Activated naive CD4-positive, alpha-beta T cell treated with anti-CD3 and anti-CD28 coated beads, Interleukin-2, amount 50 U/mL, for 72 hours (primary cell): ENCODE data around the gene IL13. TPM values are rescaled to one million over a fixed set of nuclear protein-coding genes. Genes with fewer than 3 reads are reported as not detected.
"Not testable (repeated sequence)": the region's sequence is repeated elsewhere in the genome, so short reads cannot be mapped to it uniquely, and the experiment has no call there.

Experiments
- ATAC-seq, 2 donors: fragments of 150-1000 bp; cut with Tn5 transposase; 2 replicates each; pipeline ENCODE4 v1.10.0; 2021; ENCODE audit warnings: mild to moderate bottlenecking in 2 of 2, moderate library complexity in 2 of 2
- DNase-seq, 2 donors: peaks; one replicate each; pipeline ENCODE4 v3.0.0; 2021 to 2022; ENCODE audit warnings: low spot score in 2 of 2
- H3K27ac Mint-ChIP-seq, 2 donors: one replicate each; pipeline ENCODE4 v1.8.0; 2022; ENCODE audit warnings: mild to moderate bottlenecking in 2 of 2, mixed read lengths in 2 of 2
- H3K36me3 Mint-ChIP-seq, 2 donors: one replicate each; pipeline ENCODE4 v1.8.0; 2022; ENCODE audit warnings: mixed read lengths in 2 of 2
- H3K9me3 Mint-ChIP-seq, 2 donors: one replicate each; pipeline ENCODE4 v1.8.0; 2022; ENCODE audit warnings: mixed read lengths in 2 of 2
- total RNA-seq, 2 donors: library from RNA; stranded (reverse); gene quantifications; one replicate each; pipeline ENCODE4 v1.2.3, GENCODE V29; 2022

IL13 gene
- total RNA-seq, 2 donors from 2014 or later, result 0.72 to 0.98 TPM

- Mint-ChIP-seq H3K9me3 (no peaks in the 10 kb centered on the region), H3K27ac (no peak overlapping the region), H3K36me3 (peaks cover 4 to 6% of the 10 kb centered on the region in 2 donors)
- DNase-seq (no peak), ATAC-seq (no peak)
Observed at GRCh38 chr5:132690156-132690555, 32.2 kb downstream of the IL13 start.

GRCh38 chr5:132691755-132692631 is 34.0 kb downstream of the IL13 start:
- H3K36me3 Mint-ChIP-seq, H3K27ac Mint-ChIP-seq, H3K9me3 Mint-ChIP-seq, ATAC-seq, DNase-seq: not testable (repeated sequence)

GRCh38 chr5:132692632-132692967 is 34.6 kb downstream of the IL13 start:
- ATAC-seq, result no peak
- no peak for DNase-seq
- Mint-ChIP-seq H3K9me3 (no peaks in the 10 kb centered on the region), H3K36me3 (peaks cover 4 to 6% of the 10 kb centered on the region in 2 donors), H3K27ac (no peak overlapping the region)

- DNase-seq (no peak), ATAC-seq (no peak)
- peaks cover 14 to 17% of the 10 kb centered on the region in 2 donors for H3K36me3 Mint-ChIP-seq
- H3K27ac Mint-ChIP-seq, result no peak overlapping the region
- no peaks in the 10 kb centered on the region for H3K9me3 Mint-ChIP-seq
Observed at GRCh38 chr5:132695956-132696355, 38.0 kb downstream of the IL13 start.

GRCh38 chr5:132704875-132705274 is 46.9 kb downstream of the IL13 start:
- Mint-ChIP-seq H3K9me3 (no peaks in the 10 kb centered on the region), H3K36me3 (peaks cover 3 to 10% of the 10 kb centered on the region in 2 donors), H3K27ac (no peak overlapping the region)
- ATAC-seq (no peak), DNase-seq (no peak)

- DNase-seq (no peak), ATAC-seq (no peak)
- peaks cover 0 to under 1% of the 10 kb centered on the region in 2 donors for H3K36me3 Mint-ChIP-seq
- no peaks in the 10 kb centered on the region for H3K9me3 Mint-ChIP-seq
- H3K27ac Mint-ChIP-seq, result no peak overlapping the region
Observed at GRCh38 chr5:132708645-132709044, 50.7 kb downstream of the IL13 start.

Other genes starting within 250 kb of the IL13 start
- gene IRF1, start 167.4 kb upstream of the IL13 start, total RNA-seq, result 100 to 1,000 TPM; 107 to 156 TPM
- not detected for gene IL5, start 114.7 kb upstream of the IL13 start, total RNA-seq
- gene RAD50, start 101.2 kb upstream of the IL13 start, total RNA-seq, result 10 to 100 TPM; 30.6 to 47.7 TPM
- not detected for gene IL4, start 15.8 kb downstream of the IL13 start, total RNA-seq
- 10 to 100 TPM in 1 of 2 donors, 1 to 10 TPM in 1; 9.0 to 12.7 TPM for gene KIF3A, start 79.4 kb downstream of the IL13 start, total RNA-seq
- 1 to 10 TPM in 1 of 2 donors, under 1 TPM in 1; 0.87 to 2.2 TPM for gene CCNI2, start 89.3 kb downstream of the IL13 start, total RNA-seq
- gene SEPTIN8, start 119.1 kb downstream of the IL13 start, total RNA-seq, result 10 to 100 TPM in 1 of 2 donors, 1 to 10 TPM in 1; 9.4 to 15.5 TPM
- not detected for gene SOWAHA, start 155.1 kb downstream of the IL13 start, total RNA-seq
- 1 to 10 TPM; 1.3 to 2.3 TPM for gene SHROOM1, start 172.5 kb downstream of the IL13 start, total RNA-seq
- 1 to 10 TPM; 1.1 to 1.3 TPM for gene GDF9, start 208.3 kb downstream of the IL13 start, total RNA-seq
- gene UQCRQ, start 208.5 kb downstream of the IL13 start, total RNA-seq, result 100 to 1,000 TPM; 396 to 399 TPM
- 1 to 10 TPM; 1.5 to 3.8 TPM for gene LEAP2, start 215.5 kb downstream of the IL13 start, total RNA-seq